ENCODE results near the gene ALG1. TPM values are rescaled to one million over a fixed set of nuclear protein-coding genes. Genes with fewer than 3 reads are reported as not detected.

The ALG1 gene
- total RNA-seq, 1 experiment from 2014 or later, result 36.2 TPM

DNA sequence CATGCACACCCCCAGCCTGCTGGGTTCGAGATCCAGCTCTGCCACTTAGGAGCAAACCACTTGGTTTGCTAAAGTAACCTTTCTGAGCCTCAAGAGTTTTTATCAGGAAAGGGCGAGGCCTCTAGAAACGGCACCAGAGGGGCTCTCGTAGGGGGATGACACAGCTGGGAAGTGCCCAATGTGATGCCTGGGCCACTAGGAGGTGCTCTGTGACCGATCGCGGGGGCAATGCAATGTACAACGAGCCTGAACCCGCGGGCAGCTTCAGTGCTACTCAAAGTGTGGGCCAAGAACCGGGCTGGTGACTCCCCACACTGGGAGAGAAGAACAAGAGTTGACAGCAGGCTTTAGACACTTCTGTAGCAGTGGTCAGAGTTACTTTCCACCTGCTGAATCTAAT is 15.3 kb upstream of the ALG1 start:
- no peaks in the 10 kb centered on the region; the same call in 1 of the 2 replicates for H3K27me3 Mint-ChIP-seq (ENCODE audit: low read depth)
- H3K4me2 ChIP-seq (ENCODE audit: insufficient read depth, insufficient read length, low read length), result no peak overlapping the region
- no peak overlapping the region for H3K9ac ChIP-seq (ENCODE audit: extremely low read depth, insufficient read length, low read length)
- H3K79me2 ChIP-seq (ENCODE audit: insufficient read depth, low read length), result no peaks in the 10 kb centered on the region
- H2AK5ac ChIP-seq (ENCODE audit: insufficient read length, low read length), result no peak overlapping the region
- no peak overlapping the region for H3K14ac ChIP-seq (ENCODE audit: insufficient read depth, low read length)
- H3K4me1 ChIP-seq (ENCODE audit: insufficient read depth, low read length), result peaks cover 4% of the 10 kb centered on the region; the same call in 1 of the 2 replicates
- H2BK15ac ChIP-seq (ENCODE audit: low read depth, low read length), result no peak overlapping the region
- no peak overlapping the region for H3K23ac ChIP-seq (ENCODE audit: insufficient read length, low read depth, low read length)
- H4K8ac ChIP-seq (replicated peaks; ENCODE audit: insufficient read length, low read depth, low read length), result no peak overlapping the region
- peak; percentile 81 for DNase-seq
- WGBS (ENCODE audit: extremely low coverage, insufficient read length, low lambda C conversion rate), result no CpG with 5 or more reads among the region's 11 CpGs
- no peak overlapping the region for H2AFZ ChIP-seq (ENCODE audit: low read length)
- H3K27ac ChIP-seq (ENCODE audit: insufficient read length, low read depth, low read length), result no peak overlapping the region
- H3T11ph ChIP-seq (ENCODE audit: low read length), result no peak overlapping the region
- no peaks in the 10 kb centered on the region for H3K79me1 ChIP-seq (ENCODE audit: insufficient read depth, low read depth, low read length, poor library complexity, severe bottlenecking)
- no peak overlapping the region for H2BK120ac ChIP-seq (ENCODE audit: low read depth, low read length, poor library complexity, severe bottlenecking)
- H3K27ac Mint-ChIP-seq, result no peak overlapping the region; a peak in 1 of 7 replicates
- H3K18ac ChIP-seq (ENCODE audit: insufficient read length, low read depth, low read length), result no peak overlapping the region
- no peak overlapping the region for H4K5ac ChIP-seq (ENCODE audit: insufficient read length, low read depth, low read length)
- H3K56ac ChIP-seq (ENCODE audit: insufficient read length, low read depth, low read length), result no peak overlapping the region
- H3K23me2 ChIP-seq (ENCODE audit: insufficient read length, low read depth, low read length, poor library complexity, severe bottlenecking), result no peaks in the 10 kb centered on the region
- H3K4me3 Mint-ChIP-seq, result no peak overlapping the region
- H2BK12ac ChIP-seq (ENCODE audit: insufficient read length, low read depth, low read length), result no peak overlapping the region
- H3K4ac ChIP-seq (ENCODE audit: low read depth, low read length), result no peak overlapping the region
- H4K91ac ChIP-seq (ENCODE audit: insufficient read length, low read depth, low read length), result no peak overlapping the region
- H2BK20ac ChIP-seq (ENCODE audit: low read depth, low read length, poor library complexity, severe bottlenecking), result no peak overlapping the region
- no peaks in the 10 kb centered on the region for H4K20me1 ChIP-seq (ENCODE audit: control insufficient read depth, insufficient read depth, insufficient read length)
- no peaks in the 10 kb centered on the region for H3K9me3 Mint-ChIP-seq
- peaks cover 23 to 27% of the 10 kb centered on the region in 2 experiments for H3K4me1 Mint-ChIP-seq
- H2BK5ac ChIP-seq (ENCODE audit: insufficient read length, low read length), result no peak overlapping the region
- TF ChIP-seq, protein P1, sequence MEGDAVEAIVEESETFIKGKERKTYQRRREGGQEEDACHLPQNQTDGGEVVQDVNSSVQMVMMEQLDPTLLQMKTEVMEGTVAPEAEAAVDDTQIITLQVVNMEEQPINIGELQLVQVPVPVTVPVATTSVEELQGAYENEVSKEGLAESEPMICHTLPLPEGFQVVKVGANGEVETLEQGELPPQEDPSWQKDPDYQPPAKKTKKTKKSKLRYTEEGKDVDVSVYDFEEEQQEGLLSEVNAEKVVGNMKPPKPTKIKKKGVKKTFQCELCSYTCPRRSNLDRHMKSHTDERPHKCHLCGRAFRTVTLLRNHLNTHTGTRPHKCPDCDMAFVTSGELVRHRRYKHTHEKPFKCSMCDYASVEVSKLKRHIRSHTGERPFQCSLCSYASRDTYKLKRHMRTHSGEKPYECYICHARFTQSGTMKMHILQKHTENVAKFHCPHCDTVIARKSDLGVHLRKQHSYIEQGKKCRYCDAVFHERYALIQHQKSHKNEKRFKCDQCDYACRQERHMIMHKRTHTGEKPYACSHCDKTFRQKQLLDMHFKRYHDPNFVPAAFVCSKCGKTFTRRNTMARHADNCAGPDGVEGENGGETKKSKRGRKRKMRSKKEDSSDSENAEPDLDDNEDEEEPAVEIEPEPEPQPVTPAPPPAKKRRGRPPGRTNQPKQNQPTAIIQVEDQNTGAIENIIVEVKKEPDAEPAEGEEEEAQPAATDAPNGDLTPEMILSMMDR (conservative IDR thresholded peaks at IDR 0.05), result peak; percentile 82
- no peaks in the 10 kb centered on the region for H3K27me3 ChIP-seq (ENCODE audit: insufficient read depth, low read length)
- no peaks in the 10 kb centered on the region for H3K36me3 Mint-ChIP-seq (ENCODE audit: insufficient read depth in 1 of 3, low read depth in 3 of 3)
- H3K9me3 ChIP-seq (ENCODE audit: control insufficient read depth, low read depth, low read length), result no peaks in the 10 kb centered on the region
